Measurements from ENCODE around the gene OR52N2.

Gene OR52N2

GRCh38 chr11:5808500-5809121 lies at the start of gene OR52N2:
TSS of gene OR52N2 (plus strand) at chr11:5808924. CDS start at chr11:5820336, 11,412 bp downstream.
- no peak within 1 kb of the TSS for H3K4me3 ChIP-seq (IDR thresholded peaks at IDR 0.05; ENCODE audit: insufficient read depth, low read depth, low read length)
- peak within 1 kb of the TSS; percentile 73 for H2AFZ ChIP-seq (ENCODE audit: low read depth)
- H3K4me2 ChIP-seq = peak within 1 kb of the TSS; percentile 36; the same call in 1 of the 2 replicates
- no peaks in the 10 kb centered on the region for H4K20me1 ChIP-seq (ENCODE audit: insufficient read depth)
- TF ChIP-seq CTCF (conservative IDR thresholded peaks at IDR 0.05; ENCODE audit: low read depth, low read length) = peak; percentile 88
- no peak within 1 kb of the TSS for H3K27ac ChIP-seq
- peak within 1 kb of the TSS; percentile 23; the same call in 1 of the 2 replicates for H3K9ac ChIP-seq
- H3K79me2 ChIP-seq (ENCODE audit: insufficient read depth, low read depth) = no peaks in the 10 kb centered on the region
- no peaks in the 10 kb centered on the region for H3K4me1 ChIP-seq (ENCODE audit: low read depth, poor library complexity, severe bottlenecking)
- H3K36me3 ChIP-seq (ENCODE audit: insufficient read depth) = no peaks in the 10 kb centered on the region
- H3K27me3 ChIP-seq (ENCODE audit: insufficient read depth, low read depth) = no peaks in the 10 kb centered on the region

- no peaks in the 10 kb centered on the region for H3K79me2 ChIP-seq (ENCODE audit: insufficient read depth, low read depth)
- H3K36me3 ChIP-seq (ENCODE audit: insufficient read depth) = no peaks in the 10 kb centered on the region
- no peak overlapping the region for H3K4me2 ChIP-seq
- H3K27ac ChIP-seq = no peak overlapping the region
- H2AFZ ChIP-seq (ENCODE audit: low read depth) = no peak overlapping the region
- H3K4me1 ChIP-seq (ENCODE audit: low read depth, poor library complexity, severe bottlenecking) = no peaks in the 10 kb centered on the region
- no peak for TF ChIP-seq CTCF (conservative IDR thresholded peaks at IDR 0.05; ENCODE audit: low read depth, low read length)
- H4K20me1 ChIP-seq (ENCODE audit: insufficient read depth) = no peaks in the 10 kb centered on the region
- no peak overlapping the region for H3K4me3 ChIP-seq (IDR thresholded peaks at IDR 0.05; ENCODE audit: insufficient read depth, low read depth, low read length)
- H3K27me3 ChIP-seq (ENCODE audit: insufficient read depth, low read depth) = no peaks in the 10 kb centered on the region
- no peak overlapping the region for H3K9ac ChIP-seq
Observed at GRCh38 chr11:5767056-5767455, 41.7 kb upstream of the OR52N2 start.

- Histone ChIP-seq H3K4me3 (IDR thresholded peaks at IDR 0.05; ENCODE audit: insufficient read depth, low read depth, low read length) (no peak within 1 kb of the TSS), H2AFZ (ENCODE audit: low read depth) (no peak within 1 kb of the TSS), H3K27ac (no peak within 1 kb of the TSS), H3K4me1 (ENCODE audit: low read depth, poor library complexity, severe bottlenecking) (no peaks in the 10 kb centered on the region), H4K20me1 (ENCODE audit: insufficient read depth) (no peaks in the 10 kb centered on the region), H3K36me3 (ENCODE audit: insufficient read depth) (no peaks in the 10 kb centered on the region), H3K79me2 (ENCODE audit: insufficient read depth, low read depth) (no peaks in the 10 kb centered on the region), H3K9ac (no peak within 1 kb of the TSS), H3K4me2 (no peak within 1 kb of the TSS), H3K27me3 (ENCODE audit: insufficient read depth, low read depth) (no peaks in the 10 kb centered on the region)
- TF ChIP-seq CTCF (conservative IDR thresholded peaks at IDR 0.05; ENCODE audit: low read depth, low read length) = no peak
Observed at GRCh38 chr11:5783255-5783654, 25.5 kb upstream of the OR52N2 start, which contains the start of gene OR52N5. TSS of gene OR52N5 (minus strand) at chr11:5783355. CDS start at chr11:5778634, 4,721 bp downstream.

GRCh38 chr11:5791165-5791564 lies 17.6 kb upstream of the OR52N2 start, which contains the start of gene OR52N1:
TSS of gene OR52N1 (minus strand) at chr11:5791265. CDS start at chr11:5788816, 2,449 bp downstream.
- no peaks in the 10 kb centered on the region for H4K20me1 ChIP-seq (ENCODE audit: insufficient read depth)
- no peaks in the 10 kb centered on the region for H3K79me2 ChIP-seq (ENCODE audit: insufficient read depth, low read depth)
- no peaks in the 10 kb centered on the region for H3K27me3 ChIP-seq (ENCODE audit: insufficient read depth, low read depth)
- no peak within 1 kb of the TSS for H2AFZ ChIP-seq (ENCODE audit: low read depth)
- H3K4me1 ChIP-seq (ENCODE audit: low read depth, poor library complexity, severe bottlenecking) = no peaks in the 10 kb centered on the region
- no peak within 1 kb of the TSS for H3K4me3 ChIP-seq (IDR thresholded peaks at IDR 0.05; ENCODE audit: insufficient read depth, low read depth, low read length)
- H3K9ac ChIP-seq = no peak within 1 kb of the TSS
- H3K36me3 ChIP-seq (ENCODE audit: insufficient read depth) = no peaks in the 10 kb centered on the region
- H3K4me2 ChIP-seq = no peak within 1 kb of the TSS
- no peak within 1 kb of the TSS for H3K27ac ChIP-seq
- TF ChIP-seq CTCF (conservative IDR thresholded peaks at IDR 0.05; ENCODE audit: low read depth, low read length) = no peak
